ENCODE measurements around the gene TRAPPC5.
"Not testable (repeated sequence)": the region's sequence is repeated elsewhere in the genome, so short reads cannot be mapped to it uniquely, and the experiment has no call there.

The TRAPPC5 gene

GRCh38 chr19:7641290-7642276 lies 39.0 kb upstream of the TRAPPC5 start:
- H3K4me3 ChIP-seq (ENCODE audit: low read depth, low read length): no peak overlapping the region
- TF ChIP-seq CTCF (IDR thresholded peaks at IDR 0.05; ENCODE audit: low read depth, low read length, missing control alignments): no peak
- DNase-seq (ENCODE audit: low read depth): no peak
- in situ Hi-C loops (cut with HindIII; ENCODE audit: low sequenced_read_pairs): no loop called here

GRCh38 chr19:7642295-7643030 lies 38.2 kb upstream of the TRAPPC5 start:
- in situ Hi-C loops (cut with HindIII; ENCODE audit: low sequenced_read_pairs): no loop called here
- H3K4me3 ChIP-seq (ENCODE audit: low read depth, low read length): no peak overlapping the region
- no peak for DNase-seq (ENCODE audit: low read depth)
- no peak for TF ChIP-seq CTCF (IDR thresholded peaks at IDR 0.05; ENCODE audit: low read depth, low read length, missing control alignments)

- H3K4me3 ChIP-seq (ENCODE audit: low read depth, low read length): no peak overlapping the region
- in situ Hi-C loops (cut with HindIII; ENCODE audit: low sequenced_read_pairs): no loop called here
- TF ChIP-seq CTCF (IDR thresholded peaks at IDR 0.05; ENCODE audit: low read depth, low read length, missing control alignments): no peak
These were observed 37.6 kb upstream of the TRAPPC5 start for GRCh38 chr19:7643031-7643415.

GRCh38 chr19:7643629-7644549 lies 36.7 kb upstream of the TRAPPC5 start:
- in situ Hi-C loops (cut with HindIII; ENCODE audit: low sequenced_read_pairs); DNase-seq (ENCODE audit: low read depth); H3K4me3 ChIP-seq (ENCODE audit: low read depth, low read length): not testable (repeated sequence)

More at GRCh38 chr19:7643031-7643415, 37.6 kb upstream of the TRAPPC5 start:
- DNase-seq (ENCODE audit: low read depth): no peak

GRCh38 chr19:7644550-7644877 lies 36.1 kb upstream of the TRAPPC5 start:
- H3K4me3 ChIP-seq (ENCODE audit: low read depth, low read length): no peak overlapping the region
- no peak for TF ChIP-seq CTCF (IDR thresholded peaks at IDR 0.05; ENCODE audit: low read depth, low read length, missing control alignments)
- in situ Hi-C loops (cut with HindIII; ENCODE audit: low sequenced_read_pairs): no loop called here
- no peak for DNase-seq (ENCODE audit: low read depth)

- in situ Hi-C loops (cut with HindIII; ENCODE audit: low sequenced_read_pairs): no loop called here
- DNase-seq (ENCODE audit: low read depth): no peak
- TF ChIP-seq CTCF (IDR thresholded peaks at IDR 0.05; ENCODE audit: low read depth, low read length, missing control alignments): no peak
- no peak overlapping the region for H3K4me3 ChIP-seq (ENCODE audit: low read depth, low read length)
These were observed 35.5 kb upstream of the TRAPPC5 start for GRCh38 chr19:7645163-7645562.
